DOHH2 (cell line): Measurements from ENCODE around the gene CACNB1.

Source experiments
- CTCF ChIP-seq: fragments of 200-600 bp; sonication (generic); IDR thresholded peaks from one replicate; pipeline ENCODE4 v1.5.1; 2014; ENCODE audit warnings: antibody characterized with exemption, mild to moderate bottlenecking, low read depth, low read length; ENCODE audit not compliant: poor library complexity, severe bottlenecking
- EZH2phosphoT487 ChIP-seq: fragments of 200-600 bp; sonication (generic); IDR thresholded peaks from 2 replicates; pipeline ENCODE4 v1.6.1; 2017; ENCODE audit warnings: borderline replicate concordance, mild to moderate bottlenecking, antibody characterized with exemption, low read length, moderate library complexity, mixed read lengths

GRCh38 chr17:39173526-39174274 is 23.8 kb downstream of the CACNB1 start:
- TF ChIP-seq CTCF (no peak), EZH2phosphoT487 (no peak)
